OCI-LY3 (cell line): ENCODE results near the gene KCNK4.

Experiments
- CTCF ChIP-seq: fragments of 200-600, 300-600 bp; sonication (generic); IDR thresholded peaks from 2 replicates; pipeline ENCODE4 v1.5.1; 2014; ENCODE audit warnings: antibody characterized with exemption, low read length, low read depth
- EZH2phosphoT487 ChIP-seq: fragments of 200-600 bp; shearing (Covaris generic); IDR thresholded peaks from 2 replicates; pipeline ENCODE4 v1.6.1; 2018; ENCODE audit warnings: antibody characterized with exemption, mixed run types, low read depth

DNA sequence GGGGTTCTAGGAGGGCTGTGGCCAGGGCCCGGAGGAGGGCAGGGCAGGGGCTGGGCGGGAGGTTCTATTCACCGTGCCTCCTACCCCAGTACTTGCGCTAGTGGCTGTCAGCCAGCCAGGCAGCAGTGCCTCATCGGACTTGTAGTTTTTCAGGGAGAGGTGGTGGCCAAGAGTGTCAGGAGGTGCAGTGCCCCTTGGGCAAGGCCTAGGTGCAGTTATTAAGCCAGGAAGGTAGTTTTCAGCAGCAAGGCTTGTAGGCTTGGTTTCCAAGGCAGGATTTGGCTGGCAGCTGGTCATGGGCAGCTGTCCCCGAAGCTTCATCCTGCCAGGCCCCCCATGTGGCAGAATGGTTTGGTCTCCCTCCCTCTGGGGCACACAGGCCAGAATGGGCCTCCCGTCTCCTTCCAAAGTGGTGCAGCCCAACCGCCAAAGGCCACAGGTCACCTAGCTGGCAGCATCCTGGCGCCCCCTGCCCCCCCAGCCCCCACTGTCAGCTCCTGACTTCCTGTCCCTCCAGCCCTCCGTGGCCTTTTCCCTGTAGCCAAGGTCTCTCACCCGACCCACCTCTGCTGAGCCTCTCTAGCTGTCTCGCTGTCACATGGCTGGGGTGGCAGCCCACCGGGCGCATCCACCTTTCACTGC, 57.4 kb downstream of the KCNK4 start:
- no peak for TF ChIP-seq CTCF
- TF ChIP-seq EZH2phosphoT487, result no peak
